IPS-18c (cell line): ENCODE results near the gene S1PR1.

Experiments used
- H3K4me3 ChIP-seq: 2 replicates; pipeline ENCODE4 v1.7.0; 2013; ENCODE audit warnings: low read depth, mild to moderate bottlenecking, low read length, moderate library complexity; ENCODE audit not compliant: insufficient read depth
- H3K9me3 ChIP-seq: one replicate; pipeline ENCODE4 v1.6.1; 2013; ENCODE audit warnings: mild to moderate bottlenecking, low read length, moderate library complexity; ENCODE audit not compliant: control insufficient read depth, insufficient read depth

S1PR1 gene

GRCh38 chr1:101284021-101284420 is 47.2 kb downstream of the S1PR1 start:
- Histone ChIP-seq H3K9me3 (no peaks in the 10 kb centered on the region), H3K4me3 (no peak overlapping the region)

- Histone ChIP-seq H3K9me3 (no peaks in the 10 kb centered on the region), H3K4me3 (no peak overlapping the region)
Measured at GRCh38 chr1:101284622-101285218, 47.9 kb downstream of the S1PR1 start.

DNA sequence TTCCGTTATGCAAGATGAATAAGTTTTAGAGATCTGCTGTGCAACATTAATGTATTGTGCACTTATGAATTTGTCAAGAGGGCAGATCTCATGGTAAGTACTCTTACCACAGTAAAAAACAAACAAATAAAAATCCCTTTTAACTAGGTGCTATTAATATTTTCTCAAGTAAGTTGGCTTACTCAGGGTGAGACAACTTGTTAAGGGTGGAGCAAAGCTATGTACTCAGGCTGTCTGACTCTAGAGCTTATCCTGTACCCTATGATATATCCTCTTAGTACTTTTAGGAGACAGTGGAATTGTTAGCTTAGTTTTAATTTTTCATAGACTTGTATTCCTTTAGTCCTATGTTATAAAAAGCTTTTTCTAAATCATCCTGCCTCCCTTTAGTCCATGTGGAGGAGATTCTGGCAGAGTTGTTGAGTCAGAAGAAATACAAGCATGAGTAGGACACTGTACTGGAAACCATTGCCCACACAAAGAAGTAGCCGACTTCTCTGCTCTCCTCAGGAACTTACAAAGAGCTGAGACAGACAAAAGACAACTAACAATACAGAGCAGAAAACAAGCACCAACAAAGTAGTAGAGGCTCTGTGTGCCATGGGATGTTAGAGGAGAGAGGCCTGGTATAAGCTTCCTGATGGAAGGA is 49.2 kb downstream of the S1PR1 start:
- Histone ChIP-seq H3K9me3 (no peaks in the 10 kb centered on the region), H3K4me3 (no peak overlapping the region)

- H3K9me3 ChIP-seq: no peaks in the 10 kb centered on the region
- no peak overlapping the region for H3K4me3 ChIP-seq
Measured at GRCh38 chr1:101288491-101288944, 51.7 kb downstream of the S1PR1 start.

GRCh38 chr1:101290119-101290921 is 53.5 kb downstream of the S1PR1 start:
- Histone ChIP-seq H3K9me3 (no peaks in the 10 kb centered on the region), H3K4me3 (no peak overlapping the region)
